Tibial nerve (tissue), 4 donors: Measurements from ENCODE around the gene FOXE3.

Experiments used
- EP300 ChIP-seq, 2 donors: sonication (generic); formaldehyde crosslinking; IDR thresholded peaks; one replicate each; pipeline ENCODE4 v1.6.1; 2017; ENCODE audit warnings: antibody characterized with exemption in 2 of 2, mild to moderate bottlenecking in 1 of 2
- POLR2A ChIP-seq, 2 donors: fragments of 450-650 bp; IDR thresholded peaks; one replicate each; pipeline ENCODE4 v1.6.1; 2017; ENCODE audit warnings: antibody characterized with exemption in 2 of 2, mild to moderate bottlenecking in 2 of 2, moderate library complexity in 2 of 2
- TF ChIP-seq, protein P1 (sequence below), 5 experiments: fragments of 200-600 bp in 3 of 5; fragments of 450-650 bp in 2 of 5; sonication (generic) in 3 of 5; IDR thresholded peaks; one replicate each; pipeline ENCODE4 v1.5.1; 2016 to 2019; ENCODE audit warnings: antibody characterized with exemption in 5 of 5, mild to moderate bottlenecking in 3 of 5, moderate library complexity in 2 of 5

GRCh38 chr1:47406966-47407365, 9.1 kb upstream of the FOXE3 start:
- TF ChIP-seq, protein P1, sequence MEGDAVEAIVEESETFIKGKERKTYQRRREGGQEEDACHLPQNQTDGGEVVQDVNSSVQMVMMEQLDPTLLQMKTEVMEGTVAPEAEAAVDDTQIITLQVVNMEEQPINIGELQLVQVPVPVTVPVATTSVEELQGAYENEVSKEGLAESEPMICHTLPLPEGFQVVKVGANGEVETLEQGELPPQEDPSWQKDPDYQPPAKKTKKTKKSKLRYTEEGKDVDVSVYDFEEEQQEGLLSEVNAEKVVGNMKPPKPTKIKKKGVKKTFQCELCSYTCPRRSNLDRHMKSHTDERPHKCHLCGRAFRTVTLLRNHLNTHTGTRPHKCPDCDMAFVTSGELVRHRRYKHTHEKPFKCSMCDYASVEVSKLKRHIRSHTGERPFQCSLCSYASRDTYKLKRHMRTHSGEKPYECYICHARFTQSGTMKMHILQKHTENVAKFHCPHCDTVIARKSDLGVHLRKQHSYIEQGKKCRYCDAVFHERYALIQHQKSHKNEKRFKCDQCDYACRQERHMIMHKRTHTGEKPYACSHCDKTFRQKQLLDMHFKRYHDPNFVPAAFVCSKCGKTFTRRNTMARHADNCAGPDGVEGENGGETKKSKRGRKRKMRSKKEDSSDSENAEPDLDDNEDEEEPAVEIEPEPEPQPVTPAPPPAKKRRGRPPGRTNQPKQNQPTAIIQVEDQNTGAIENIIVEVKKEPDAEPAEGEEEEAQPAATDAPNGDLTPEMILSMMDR (IDR thresholded peaks at IDR 0.05), result no peak
- TF ChIP-seq POLR2A (IDR thresholded peaks at IDR 0.05) (no peak), EP300 (IDR thresholded peaks at IDR 0.05) (no peak)
